ENCODE results near the gene RAD9A.

Gene RAD9A

GRCh38 chr11:67374571-67375281 is 17.1 kb upstream of the RAD9A start:
- no peak for DNase-seq
- TF ChIP-seq CTCF (IDR thresholded peaks at IDR 0.05), result no peak
- H3K9me3 ChIP-seq, result no peaks in the 10 kb centered on the region
- peak overlapping the region; percentile 70 to 81 for H3K4me3 ChIP-seq
- peaks cover 0 to 7% of the 10 kb centered on the region in 2 donors for H3K27me3 ChIP-seq
- no peaks in the 10 kb centered on the region for H3K36me3 ChIP-seq
- peak overlapping the region; percentile 92 to 93 for H3K27ac ChIP-seq
- H3K4me1 ChIP-seq, result peaks cover 6 to 46% (median 38%) of the 10 kb centered on the region in 4 donors
- intact Hi-C loops (cut with DNase I; ENCODE audit: low total_unique reads), result loop anchor here (2.0 to 10.0 kb wide), 2 partner anchors 20 to 110 kb away; partner anchors contain the start of gene GRK2

- peaks cover 6 to 43% (median 36%) of the 10 kb centered on the region in 4 donors for H3K4me1 ChIP-seq
Observed at GRCh38 chr11:67375320-67376055, 16.3 kb upstream of the RAD9A start.

GRCh38 chr11:67376063-67376820 is 15.5 kb upstream of the RAD9A start:
- H3K9me3 ChIP-seq, result no peaks in the 10 kb centered on the region
- DNase-seq, result no peak
- no peak overlapping the region for H3K4me3 ChIP-seq
- H3K36me3 ChIP-seq, result no peaks in the 10 kb centered on the region
- H3K4me1 ChIP-seq, result peaks cover 6 to 35% (median 29%) of the 10 kb centered on the region in 4 donors
- TF ChIP-seq CTCF (IDR thresholded peaks at IDR 0.05), result no peak
- H3K27ac ChIP-seq, result no peak overlapping the region
- intact Hi-C loops (cut with DNase I; ENCODE audit: low total_unique reads), result loop anchor here (10.0 kb wide), 1 partner anchor 111 kb away; the partner anchor contains the start of gene GRK2
- peaks cover 0 to 10% of the 10 kb centered on the region in 2 donors for H3K27me3 ChIP-seq

More at GRCh38 chr11:67375320-67376055, 16.3 kb upstream of the RAD9A start:
- no peak overlapping the region for H3K4me3 ChIP-seq
- DNase-seq, result no peak
- H3K27ac ChIP-seq, result peak overlapping the region; percentile 92 to 93
- H3K27me3 ChIP-seq, result peaks cover 0 to 10% of the 10 kb centered on the region in 2 donors
- TF ChIP-seq CTCF (IDR thresholded peaks at IDR 0.05), result no peak
- no peaks in the 10 kb centered on the region for H3K36me3 ChIP-seq
- intact Hi-C loops (cut with DNase I; ENCODE audit: low total_unique reads), result loop anchor here (2.0 to 10.0 kb wide), 2 partner anchors 21 to 111 kb away; partner anchors contain the start of gene GRK2
- no peaks in the 10 kb centered on the region for H3K9me3 ChIP-seq

GRCh38 chr11:67376873-67377808 is 14.6 kb upstream of the RAD9A start:
- peaks cover 0 to 10% of the 10 kb centered on the region in 2 donors for H3K27me3 ChIP-seq
- no peak overlapping the region for H3K4me3 ChIP-seq
- no peak overlapping the region for H3K27ac ChIP-seq
- H3K9me3 ChIP-seq, result no peaks in the 10 kb centered on the region
- peaks cover 6 to 26% (median 20%) of the 10 kb centered on the region in 4 donors for H3K4me1 ChIP-seq
- no peak for DNase-seq
- intact Hi-C loops (cut with DNase I; ENCODE audit: low total_unique reads), result loop anchor here (10.0 kb wide), 1 partner anchor 112 kb away; the partner anchor contains the start of gene GRK2
- TF ChIP-seq CTCF (IDR thresholded peaks at IDR 0.05), result no peak
- H3K36me3 ChIP-seq, result no peaks in the 10 kb centered on the region

All from tibial artery (tissue), 4 donors.